ENCODE results near the gene DGCR8.

DGCR8 gene

GRCh38 chr22:20083157-20083890 is 3.3 kb downstream of the DGCR8 start:
- H3K79me2 ChIP-seq (ENCODE audit: insufficient read depth, low read length) = peaks cover 55% of the 10 kb centered on the region
- no peaks in the 10 kb centered on the region for H3K36me3 ChIP-seq (ENCODE audit: low read length)
- H4K20me1 ChIP-seq (ENCODE audit: low read depth, low read length) = no peaks in the 10 kb centered on the region
- H3K9me3 ChIP-seq (ENCODE audit: insufficient read depth, low read length) = no peaks in the 10 kb centered on the region
- TF ChIP-seq EZH2phosphoT487 (conservative IDR thresholded peaks at IDR 0.05; ENCODE audit: low read length) = no peak
- TF ChIP-seq, protein P1, sequence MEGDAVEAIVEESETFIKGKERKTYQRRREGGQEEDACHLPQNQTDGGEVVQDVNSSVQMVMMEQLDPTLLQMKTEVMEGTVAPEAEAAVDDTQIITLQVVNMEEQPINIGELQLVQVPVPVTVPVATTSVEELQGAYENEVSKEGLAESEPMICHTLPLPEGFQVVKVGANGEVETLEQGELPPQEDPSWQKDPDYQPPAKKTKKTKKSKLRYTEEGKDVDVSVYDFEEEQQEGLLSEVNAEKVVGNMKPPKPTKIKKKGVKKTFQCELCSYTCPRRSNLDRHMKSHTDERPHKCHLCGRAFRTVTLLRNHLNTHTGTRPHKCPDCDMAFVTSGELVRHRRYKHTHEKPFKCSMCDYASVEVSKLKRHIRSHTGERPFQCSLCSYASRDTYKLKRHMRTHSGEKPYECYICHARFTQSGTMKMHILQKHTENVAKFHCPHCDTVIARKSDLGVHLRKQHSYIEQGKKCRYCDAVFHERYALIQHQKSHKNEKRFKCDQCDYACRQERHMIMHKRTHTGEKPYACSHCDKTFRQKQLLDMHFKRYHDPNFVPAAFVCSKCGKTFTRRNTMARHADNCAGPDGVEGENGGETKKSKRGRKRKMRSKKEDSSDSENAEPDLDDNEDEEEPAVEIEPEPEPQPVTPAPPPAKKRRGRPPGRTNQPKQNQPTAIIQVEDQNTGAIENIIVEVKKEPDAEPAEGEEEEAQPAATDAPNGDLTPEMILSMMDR (IDR thresholded peaks at IDR 0.05; ENCODE audit: insufficient read depth, low read length, poor library complexity, severe bottlenecking) = no peak
- no peaks in the 10 kb centered on the region for H3F3A ChIP-seq (ENCODE audit: insufficient read depth)
- H3K27me3 ChIP-seq (ENCODE audit: low read length) = no peaks in the 10 kb centered on the region
- H3K9ac ChIP-seq (ENCODE audit: low read length) = no peak overlapping the region
- no peaks in the 10 kb centered on the region for H3K9me2 ChIP-seq (replicated peaks; ENCODE audit: insufficient read depth, low read length)
- H3K4me2 ChIP-seq (ENCODE audit: low read depth, low read length, poor library complexity, severe bottlenecking) = no peak overlapping the region
- H2AFZ ChIP-seq (ENCODE audit: low read depth, low read length, severe bottlenecking) = no peak overlapping the region
- no peak overlapping the region for H3K4me3 ChIP-seq (ENCODE audit: insufficient read depth, low read length, poor library complexity, severe bottlenecking)
- no peak overlapping the region for H3K27ac ChIP-seq (ENCODE audit: low read depth, low read length)

DNA sequence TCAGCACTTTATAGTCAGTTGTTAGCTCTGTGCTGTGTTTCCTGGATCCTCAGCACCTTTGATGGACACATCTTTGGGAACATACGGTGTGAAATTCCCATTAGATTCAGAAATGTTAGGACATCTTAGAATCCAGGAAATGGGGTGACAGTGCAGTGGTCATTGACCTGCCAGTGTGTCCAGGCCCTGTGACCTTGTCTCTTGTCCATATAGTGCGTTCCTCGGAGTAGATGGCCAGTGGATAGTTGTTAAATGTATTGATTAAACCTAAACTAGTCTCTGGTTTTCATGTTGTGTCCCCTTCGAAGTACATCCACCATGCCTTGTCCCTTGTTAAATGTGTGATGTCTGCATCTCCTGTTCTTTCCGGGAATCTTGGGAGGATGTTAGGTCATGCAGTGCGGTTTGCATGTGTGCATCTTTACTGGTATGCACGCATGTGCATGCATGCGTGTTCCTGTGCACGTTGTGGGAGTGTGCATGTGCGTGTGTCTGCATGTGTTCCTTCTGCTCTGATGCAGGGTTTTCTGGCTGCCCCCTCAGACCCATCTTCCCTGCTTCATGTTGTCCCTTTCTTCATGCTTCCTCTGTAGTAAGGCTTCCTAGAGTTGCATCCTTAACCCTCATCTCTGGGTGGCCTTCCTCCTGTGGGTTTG is 4.0 kb downstream of the DGCR8 start:
- Histone ChIP-seq H3K9me3 (ENCODE audit: insufficient read depth, low read length) (no peaks in the 10 kb centered on the region), H3K9me2 (replicated peaks; ENCODE audit: insufficient read depth, low read length) (no peaks in the 10 kb centered on the region), H4K20me1 (ENCODE audit: low read depth, low read length) (no peaks in the 10 kb centered on the region), H3K4me3 (ENCODE audit: insufficient read depth, low read length, poor library complexity, severe bottlenecking) (no peak overlapping the region), H3K27ac (ENCODE audit: low read depth, low read length) (no peak overlapping the region), H3K79me2 (ENCODE audit: insufficient read depth, low read length) (peaks cover 55% of the 10 kb centered on the region), H3K4me2 (ENCODE audit: low read depth, low read length, poor library complexity, severe bottlenecking) (no peak overlapping the region), H3K36me3 (ENCODE audit: low read length) (no peaks in the 10 kb centered on the region), H3F3A (ENCODE audit: insufficient read depth) (no peaks in the 10 kb centered on the region), H3K27me3 (ENCODE audit: low read length) (no peaks in the 10 kb centered on the region), H2AFZ (ENCODE audit: low read depth, low read length, severe bottlenecking) (no peak overlapping the region), H3K9ac (ENCODE audit: low read length) (no peak overlapping the region)
- TF ChIP-seq, protein P1 (IDR thresholded peaks at IDR 0.05; ENCODE audit: insufficient read depth, low read length, poor library complexity, severe bottlenecking) = no peak
- TF ChIP-seq EZH2phosphoT487 (conservative IDR thresholded peaks at IDR 0.05; ENCODE audit: low read length) = no peak

DNA sequence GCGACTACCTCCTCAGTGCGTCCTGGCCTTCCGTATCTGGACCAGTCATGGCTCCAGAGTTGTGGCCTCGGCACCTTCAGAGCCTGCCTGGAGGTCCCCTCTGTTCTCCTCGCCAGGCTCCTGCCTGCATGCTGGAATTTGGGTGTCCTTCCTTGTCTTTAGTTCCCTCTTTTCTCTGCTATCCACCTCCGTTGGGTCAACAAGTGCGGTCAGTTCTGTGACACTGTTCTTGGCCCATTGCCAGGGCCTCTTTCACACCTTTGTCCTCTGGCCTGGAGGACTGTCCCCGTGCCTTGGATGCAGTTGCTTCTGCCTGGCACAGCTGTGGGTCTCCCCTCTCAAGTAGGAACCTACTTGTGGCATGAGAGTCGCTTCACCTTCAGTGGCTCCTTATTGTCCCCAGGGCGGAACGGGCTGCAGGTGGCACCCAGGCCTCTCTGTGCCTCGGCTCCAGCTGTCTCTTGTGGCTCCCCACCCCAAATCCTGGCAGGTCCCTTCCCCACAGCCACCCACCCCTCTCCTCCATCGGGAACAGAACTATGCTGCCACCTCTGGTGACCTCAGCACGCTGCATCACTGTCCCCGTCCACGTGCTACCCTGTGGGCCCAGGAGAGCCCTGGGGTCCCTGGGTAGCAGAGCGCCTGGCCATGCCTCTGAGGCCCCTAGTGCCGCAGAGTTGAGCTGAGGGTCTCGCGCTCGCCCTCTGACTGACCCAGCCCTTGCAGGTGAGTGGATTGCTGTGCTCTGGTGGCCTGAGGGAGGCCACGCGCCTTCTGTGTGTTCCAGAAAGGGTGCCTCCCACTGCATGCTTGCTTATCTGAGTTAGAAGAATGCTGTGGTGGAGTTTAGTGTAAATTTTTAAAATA is 4.7 kb downstream of the DGCR8 start:
- H3F3A ChIP-seq (ENCODE audit: insufficient read depth) = no peaks in the 10 kb centered on the region
- H3K27me3 ChIP-seq (ENCODE audit: low read length) = no peaks in the 10 kb centered on the region
- no peaks in the 10 kb centered on the region for H3K9me3 ChIP-seq (ENCODE audit: insufficient read depth, low read length)
- H3K36me3 ChIP-seq (ENCODE audit: low read length) = no peaks in the 10 kb centered on the region
- H4K20me1 ChIP-seq (ENCODE audit: low read depth, low read length) = no peaks in the 10 kb centered on the region
- no peak overlapping the region for H3K4me3 ChIP-seq (ENCODE audit: insufficient read depth, low read length, poor library complexity, severe bottlenecking)
- no peak overlapping the region for H3K9ac ChIP-seq (ENCODE audit: low read length)
- no peak for TF ChIP-seq EZH2phosphoT487 (conservative IDR thresholded peaks at IDR 0.05; ENCODE audit: low read length)
- TF ChIP-seq, protein P1 (IDR thresholded peaks at IDR 0.05; ENCODE audit: insufficient read depth, low read length, poor library complexity, severe bottlenecking) = no peak
- no peaks in the 10 kb centered on the region for H3K9me2 ChIP-seq (replicated peaks; ENCODE audit: insufficient read depth, low read length)
- no peak overlapping the region for H2AFZ ChIP-seq (ENCODE audit: low read depth, low read length, severe bottlenecking)
- no peak overlapping the region for H3K4me2 ChIP-seq (ENCODE audit: low read depth, low read length, poor library complexity, severe bottlenecking)
- no peak overlapping the region for H3K27ac ChIP-seq (ENCODE audit: low read depth, low read length)
- peaks cover 55% of the 10 kb centered on the region for H3K79me2 ChIP-seq (ENCODE audit: insufficient read depth, low read length)

Data from SU-DHL-6 (cell line).